Progenitor cell of endocrine pancreas (in vitro differentiated cells): ENCODE measurements around the gene CLEC4G. TPM values are rescaled to one million over a fixed set of nuclear protein-coding genes. Genes with fewer than 3 reads are reported as not detected.

ENCODE experiments used
- DNase-seq: peaks from one replicate; pipeline ENCODE4 v3.0.0; 2021; ENCODE audit warnings: low spot score; ENCODE audit not compliant: unreplicated experiment
- H3K27ac Mint-ChIP-seq: 2 replicates; pipeline ENCODE4 v1.8.0; 2021; ENCODE audit warnings: mild to moderate bottlenecking, moderate library complexity, mixed read lengths
- H3K27me3 Mint-ChIP-seq: 2 replicates; pipeline ENCODE4 v1.8.0; 2021; ENCODE audit warnings: mixed read lengths
- H3K36me3 Mint-ChIP-seq: 2 replicates; pipeline ENCODE4 v1.8.0; 2022; ENCODE audit warnings: mixed read lengths; ENCODE audit not compliant: insufficient read depth
- H3K4me1 Mint-ChIP-seq: 2 replicates; pipeline ENCODE4 v1.8.0; 2021; ENCODE audit warnings: low read depth, mixed read lengths
- H3K4me3 Mint-ChIP-seq: 2 replicates; pipeline ENCODE4 v1.8.0; 2021; ENCODE audit warnings: low read depth, mild to moderate bottlenecking, moderate library complexity, mixed read lengths
- H3K9me3 Mint-ChIP-seq: 2 replicates; pipeline ENCODE4 v1.8.0; 2021; ENCODE audit warnings: low read depth, mixed read lengths
- CTCF ChIP-seq: fragments of 200-600 bp; sonication (generic); IDR thresholded peaks from one replicate; pipeline ENCODE4 v1.5.0; 2021; ENCODE audit warnings: antibody characterized with exemption, mild to moderate bottlenecking; ENCODE audit not compliant: unreplicated experiment
- total RNA-seq: library from RNA; stranded (reverse); gene quantifications from 2 replicates; pipeline ENCODE4 v1.2.1, GENCODE V29; 2021

Gene CLEC4G
- total RNA-seq, 1 donor from 2014 or later = not detected

GRCh38 chr19:7687177-7687576 lies 44.7 kb downstream of the CLEC4G start:
- TF ChIP-seq CTCF = no peak
- Mint-ChIP-seq H3K27me3 (peaks cover 2% of the 10 kb centered on the region), H3K4me1 (no peaks in the 10 kb centered on the region), H3K4me3 (no peak overlapping the region), H3K36me3 (peaks cover 3% of the 10 kb centered on the region), H3K9me3 (no peaks in the 10 kb centered on the region), H3K27ac (no peak overlapping the region)
- DNase-seq = no peak

- DNase-seq = no peak
- Mint-ChIP-seq H3K4me1 (peaks cover 2% of the 10 kb centered on the region), H3K9me3 (no peaks in the 10 kb centered on the region), H3K36me3 (peaks cover 3% of the 10 kb centered on the region), H3K4me3 (no peak overlapping the region), H3K27ac (peak overlapping the region; percentile 39), H3K27me3 (peaks cover 2% of the 10 kb centered on the region)
- no peak for TF ChIP-seq CTCF
Measured at GRCh38 chr19:7685546-7686445, 46.1 kb downstream of the CLEC4G start.

GRCh38 chr19:7682175-7682855 lies 49.6 kb downstream of the CLEC4G start:
- Mint-ChIP-seq H3K4me1 (peaks cover 2% of the 10 kb centered on the region), H3K27ac (peak overlapping the region; percentile 83), H3K27me3 (peaks cover 17% of the 10 kb centered on the region), H3K36me3 (peaks cover 3% of the 10 kb centered on the region), H3K9me3 (no peaks in the 10 kb centered on the region), H3K4me3 (peak overlapping the region; percentile 85)
- no peak for TF ChIP-seq CTCF
- no peak for DNase-seq

- Mint-ChIP-seq H3K4me1 (peaks cover 2% of the 10 kb centered on the region), H3K9me3 (no peaks in the 10 kb centered on the region), H3K27me3 (peaks cover 24% of the 10 kb centered on the region), H3K36me3 (peaks cover 3% of the 10 kb centered on the region), H3K4me3 (peak overlapping the region; percentile 85), H3K27ac (peak overlapping the region; percentile 83)
- TF ChIP-seq CTCF = peak; percentile 47
- DNase-seq = peak; percentile 48
Measured at GRCh38 chr19:7681340-7682174, 50.4 kb downstream of the CLEC4G start.
